ENCODE data around the gene HS1BP3.

HS1BP3 gene

GRCh38 chr2:20620696-20621365 is 30.1 kb downstream of the HS1BP3 start:
- H3K79me2 ChIP-seq (ENCODE audit: control insufficient read depth, insufficient read depth, low read length, poor library complexity), result no peaks in the 10 kb centered on the region
- H3K14ac ChIP-seq (ENCODE audit: low read length), result no peak overlapping the region
- peak overlapping the region; percentile 40 for H2AK5ac ChIP-seq (ENCODE audit: low read length)
- H3K9ac ChIP-seq (ENCODE audit: low read length), result no peak overlapping the region
- peaks cover 36% of the 10 kb centered on the region for H3K79me1 ChIP-seq (ENCODE audit: low read length)
- no peak overlapping the region for H4K12ac ChIP-seq (ENCODE audit: low read depth, low read length)
- no peak overlapping the region for H3K4me3 ChIP-seq (ENCODE audit: low read depth, low read length)
- peak overlapping the region; percentile 77 for H2BK12ac ChIP-seq (ENCODE audit: low read length)
- peaks cover 10 to 28% of the 10 kb centered on the region in 2 experiments for H3K36me3 ChIP-seq (ENCODE audit: control insufficient read depth in 1 of 2, insufficient read depth in 2 of 2, low read length in 2 of 2)
- H4K91ac ChIP-seq (ENCODE audit: low read depth, low read length), result peak overlapping the region; percentile 41
- H3K4me2 ChIP-seq (ENCODE audit: low read length), result no peak overlapping the region
- no peak overlapping the region for H3K18ac ChIP-seq (ENCODE audit: low read length)
- H3K9me3 ChIP-seq (ENCODE audit: insufficient read depth, low read depth, low read length), result no peaks in the 10 kb centered on the region
- no peak overlapping the region for H3K27ac ChIP-seq (ENCODE audit: low read depth, low read length)
- no peak overlapping the region for H4K8ac ChIP-seq (ENCODE audit: low read depth, low read length)
- peaks cover 37 to 50% of the 10 kb centered on the region in 2 experiments for H3K4me1 ChIP-seq (ENCODE audit: control insufficient read depth in 1 of 2, insufficient read depth in 2 of 2, low read length in 2 of 2)
- H3K27me3 ChIP-seq (ENCODE audit: insufficient read depth, low read length), result no peaks in the 10 kb centered on the region
- WGBS (ENCODE audit: extremely low coverage, insufficient coverage, insufficient read length), result no CpG with 5 or more reads among the region's 4 CpGs
- peak overlapping the region; percentile 2 for H2BK120ac ChIP-seq (ENCODE audit: insufficient read depth, low read length, poor library complexity)
- no peak overlapping the region for H2BK5ac ChIP-seq (ENCODE audit: low read depth, low read length, poor library complexity)
- peak; percentile 31 to 50 for DNase-seq
- no peak overlapping the region for H3K23ac ChIP-seq (ENCODE audit: low read length)
- no peak overlapping the region for H2AFZ ChIP-seq (ENCODE audit: insufficient read depth, low read length, poor library complexity)
- H3K4ac ChIP-seq (ENCODE audit: low read depth, low read length), result no peak overlapping the region

GRCh38 chr2:20620271-20620681 is 30.6 kb downstream of the HS1BP3 start:
- Histone ChIP-seq H3K79me1 (ENCODE audit: low read length) (peaks cover 38% of the 10 kb centered on the region), H3K79me2 (ENCODE audit: control insufficient read depth, insufficient read depth, low read length, poor library complexity) (no peaks in the 10 kb centered on the region), H3K14ac (ENCODE audit: low read length) (peak overlapping the region; percentile 36), H2AFZ (ENCODE audit: insufficient read depth, low read length, poor library complexity) (no peak overlapping the region), H3K27me3 (ENCODE audit: insufficient read depth, low read length) (no peaks in the 10 kb centered on the region), H2BK12ac (ENCODE audit: low read length) (peak overlapping the region; percentile 24), H3K4me1 (ENCODE audit: control insufficient read depth in 1 of 2, insufficient read depth in 2 of 2, low read length in 2 of 2) (peaks cover 40 to 55% of the 10 kb centered on the region in 2 experiments), H4K91ac (ENCODE audit: low read depth, low read length) (peak overlapping the region; percentile 41), H3K9me3 (ENCODE audit: insufficient read depth, low read depth, low read length) (no peaks in the 10 kb centered on the region), H2AK5ac (ENCODE audit: low read length) (peak overlapping the region; percentile 69), H3K4ac (ENCODE audit: low read depth, low read length) (no peak overlapping the region), H3K4me2 (ENCODE audit: low read length) (no peak overlapping the region), H2BK120ac (ENCODE audit: insufficient read depth, low read length, poor library complexity) (peak overlapping the region; percentile 19), H2BK5ac (ENCODE audit: low read depth, low read length, poor library complexity) (no peak overlapping the region), H3K27ac (ENCODE audit: low read depth, low read length) (no peak overlapping the region), H3K4me3 (ENCODE audit: low read depth, low read length) (no peak overlapping the region), H3K18ac (ENCODE audit: low read length) (peak overlapping the region; percentile 32), H4K8ac (ENCODE audit: low read depth, low read length) (peak overlapping the region; percentile 10), H3K9ac (ENCODE audit: low read length) (no peak overlapping the region), H3K36me3 (ENCODE audit: control insufficient read depth in 1 of 2, insufficient read depth in 2 of 2, low read length in 2 of 2) (peaks cover 10 to 28% of the 10 kb centered on the region in 2 experiments), H3K23ac (ENCODE audit: low read length) (no peak overlapping the region), H4K12ac (ENCODE audit: low read depth, low read length) (no peak overlapping the region)
- DNase-seq, result no peak
- WGBS (ENCODE audit: extremely low coverage, insufficient coverage, insufficient read length), result no CpG with 5 or more reads among the region's 8 CpGs

- H3K9ac ChIP-seq (ENCODE audit: low read length), result no peak overlapping the region
- DNase-seq, result peak; percentile 48 to 63
- peaks cover 10 to 24% of the 10 kb centered on the region in 2 experiments for H3K36me3 ChIP-seq (ENCODE audit: control insufficient read depth in 1 of 2, insufficient read depth in 2 of 2, low read length in 2 of 2)
- H2BK12ac ChIP-seq (ENCODE audit: low read length), result peak overlapping the region; percentile 24
- H3K79me1 ChIP-seq (ENCODE audit: low read length), result peaks cover 35% of the 10 kb centered on the region
- H3K27me3 ChIP-seq (ENCODE audit: insufficient read depth, low read length), result no peaks in the 10 kb centered on the region
- no peak overlapping the region for H2AFZ ChIP-seq (ENCODE audit: insufficient read depth, low read length, poor library complexity)
- H2BK120ac ChIP-seq (ENCODE audit: insufficient read depth, low read length, poor library complexity), result peak overlapping the region; percentile 37
- WGBS (ENCODE audit: extremely low coverage, insufficient coverage, insufficient read length), result no CpG with 5 or more reads among the region's 13 CpGs
- H3K23ac ChIP-seq (ENCODE audit: low read length), result no peak overlapping the region
- no peak overlapping the region for H3K4ac ChIP-seq (ENCODE audit: low read depth, low read length)
- H3K4me1 ChIP-seq (ENCODE audit: control insufficient read depth in 1 of 2, insufficient read depth in 2 of 2, low read length in 2 of 2), result peaks cover 40 to 52% of the 10 kb centered on the region in 2 experiments
- H3K79me2 ChIP-seq (ENCODE audit: control insufficient read depth, insufficient read depth, low read length, poor library complexity), result no peaks in the 10 kb centered on the region
- H4K12ac ChIP-seq (ENCODE audit: low read depth, low read length), result no peak overlapping the region
- no peak overlapping the region for H3K18ac ChIP-seq (ENCODE audit: low read length)
- no peak overlapping the region for H3K4me2 ChIP-seq (ENCODE audit: low read length)
- H3K14ac ChIP-seq (ENCODE audit: low read length), result peak overlapping the region; percentile 16
- no peak overlapping the region for H4K8ac ChIP-seq (ENCODE audit: low read depth, low read length)
- H3K9me3 ChIP-seq (ENCODE audit: insufficient read depth, low read depth, low read length), result no peaks in the 10 kb centered on the region
- no peak overlapping the region for H2AK5ac ChIP-seq (ENCODE audit: low read length)
- peak overlapping the region; percentile 41 for H4K91ac ChIP-seq (ENCODE audit: low read depth, low read length)
- H3K4me3 ChIP-seq (ENCODE audit: low read depth, low read length), result no peak overlapping the region
- no peak overlapping the region for H2BK5ac ChIP-seq (ENCODE audit: low read depth, low read length, poor library complexity)
- H3K27ac ChIP-seq (ENCODE audit: low read depth, low read length), result no peak overlapping the region
Measured at GRCh38 chr2:20619624-20620024, 31.3 kb downstream of the HS1BP3 start.

DNA sequence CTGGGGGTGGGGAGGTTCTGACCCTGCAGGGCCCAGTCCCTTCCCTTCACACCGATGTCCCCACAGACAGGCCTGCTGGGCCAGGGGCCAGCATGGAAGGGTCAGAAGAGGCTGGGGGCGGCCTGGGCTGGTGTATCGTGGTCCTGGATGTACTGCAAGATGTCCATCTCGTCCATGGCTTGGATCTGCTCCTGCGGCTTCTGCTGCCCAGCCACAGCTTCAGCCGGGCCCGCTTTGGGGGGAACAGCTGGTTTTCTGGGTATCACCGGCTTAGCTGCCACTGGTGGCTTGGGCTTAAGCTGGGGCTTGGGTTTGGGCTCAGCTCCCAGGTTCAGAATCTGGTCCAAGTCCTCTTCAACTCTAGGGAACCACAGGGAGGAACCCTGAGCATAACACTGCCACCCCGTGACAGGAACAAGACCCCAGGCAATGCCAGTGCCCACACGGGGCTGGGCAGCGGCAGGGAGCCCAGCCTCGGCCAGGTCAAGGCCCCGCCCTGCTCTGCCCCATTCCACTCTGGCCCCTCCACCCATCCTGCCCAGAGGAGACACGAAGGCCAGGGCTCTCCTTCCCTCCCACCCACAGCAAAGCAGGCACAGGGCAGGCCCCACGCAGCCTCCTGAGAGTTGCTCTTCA is 31.9 kb downstream of the HS1BP3 start:
- Histone ChIP-seq H3K9me3 (ENCODE audit: insufficient read depth, low read depth, low read length) (no peaks in the 10 kb centered on the region), H4K8ac (ENCODE audit: low read depth, low read length) (no peak overlapping the region), H2BK12ac (ENCODE audit: low read length) (peak overlapping the region; percentile 28), H3K4ac (ENCODE audit: low read depth, low read length) (no peak overlapping the region), H4K91ac (ENCODE audit: low read depth, low read length) (peak overlapping the region; percentile 48), H2AFZ (ENCODE audit: insufficient read depth, low read length, poor library complexity) (peak overlapping the region; percentile 8), H2BK5ac (ENCODE audit: low read depth, low read length, poor library complexity) (no peak overlapping the region), H3K27me3 (ENCODE audit: insufficient read depth, low read length) (no peaks in the 10 kb centered on the region), H4K12ac (ENCODE audit: low read depth, low read length) (no peak overlapping the region), H3K18ac (ENCODE audit: low read length) (peak overlapping the region; percentile 12), H3K79me2 (ENCODE audit: control insufficient read depth, insufficient read depth, low read length, poor library complexity) (no peaks in the 10 kb centered on the region), H2BK120ac (ENCODE audit: insufficient read depth, low read length, poor library complexity) (peak overlapping the region; percentile 36), H3K4me3 (ENCODE audit: low read depth, low read length) (no peak overlapping the region), H3K4me2 (ENCODE audit: low read length) (no peak overlapping the region), H3K79me1 (ENCODE audit: low read length) (peaks cover 35% of the 10 kb centered on the region), H3K14ac (ENCODE audit: low read length) (peak overlapping the region; percentile 22), H3K27ac (ENCODE audit: low read depth, low read length) (no peak overlapping the region), H3K4me1 (ENCODE audit: control insufficient read depth in 1 of 2, insufficient read depth in 2 of 2, low read length in 2 of 2) (peaks cover 40 to 52% of the 10 kb centered on the region in 2 experiments), H2AK5ac (ENCODE audit: low read length) (peak overlapping the region; percentile 32), H3K23ac (ENCODE audit: low read length) (no peak overlapping the region), H3K9ac (ENCODE audit: low read length) (no peak overlapping the region), H3K36me3 (ENCODE audit: control insufficient read depth in 1 of 2, insufficient read depth in 2 of 2, low read length in 2 of 2) (peaks cover 8 to 18% of the 10 kb centered on the region in 2 experiments)
- no CpG with 5 or more reads among the region's 15 CpGs for WGBS (ENCODE audit: extremely low coverage, insufficient coverage, insufficient read length)
- DNase-seq, result no peak
